ENCODE data around the gene TREML2. TPM values are rescaled to one million over a fixed set of nuclear protein-coding genes. Genes with fewer than 3 reads are reported as not detected.
A peak's percentile ranks its signal among the peaks of the same experiment; 100 is the strongest.

The TREML2 gene
- total and polyA plus RNA-seq, 2 of the 8 experiments (the other 6 are each of a cell fraction or from before 2014, with no cell fraction given), result 0.09 to 0.18 TPM

- TF ChIP-seq HDAC2 (IDR thresholded peaks at IDR 0.05; ENCODE audit: borderline replicate concordance in 1 of 2, low read depth in 2 of 2, low read length in 2 of 2) (no peak), MAX (IDR thresholded peaks at IDR 0.05) (no peak), CHD7 (IDR thresholded peaks at IDR 0.05; ENCODE audit: insufficient replicate concordance, low read length) (no peak), RBBP5 (IDR thresholded peaks at IDR 0.05; ENCODE audit: borderline replicate concordance, low read depth, low read length) (peak; percentile 76; the same call in 1 of the 2 replicates), KDM4A (IDR thresholded peaks at IDR 0.05; ENCODE audit: low read depth, low read length, severe bottlenecking) (peak; percentile 77), RAD21 (IDR thresholded peaks at IDR 0.05 in 1 of 2, conservative IDR thresholded peaks at IDR 0.05 in 1 of 2; ENCODE audit: low read depth in 2 of 2, low read length in 2 of 2) (peak in 1 of 2 experiments; percentile 4; a peak in 1 of 4 replicates), EZH2 (IDR thresholded peaks at IDR 0.05; ENCODE audit: low read depth, low read length, severe bottlenecking) (no peak), TBP (IDR thresholded peaks at IDR 0.05; ENCODE audit: low read depth, low read length) (no peak), MAFK (IDR thresholded peaks at IDR 0.05; ENCODE audit: low read depth, low read length) (no peak)
Measured at GRCh38 chr6:41239467-41240159, 38.7 kb upstream of the TREML2 start (continued).
